GM21528 (cell line): ENCODE measurements around the gene SMCP.

ENCODE experiments used
- ATAC-seq: cut with Tn5 transposase; IDR thresholded peaks from one replicate; pipeline ENCODE4 v1.9.1; 2021; ENCODE audit warnings: mild to moderate bottlenecking, moderate library complexity; ENCODE audit not compliant: unreplicated experiment, low FRiP score

SMCP gene

GRCh38 chr1:152878042-152878441, at the start of gene SMCP:
SMCP (plus strand) TSS chr1:152878322; CDS start chr1:152884423, 6,101 bp downstream.
- no peak for ATAC-seq

- ATAC-seq: no peak
Observed at GRCh38 chr1:152836870-152837269, 41.3 kb upstream of the SMCP start.

- ATAC-seq: no peak
Observed at GRCh38 chr1:152842556-152842955, 35.6 kb upstream of the SMCP start, which contains the start of gene LCE6A. LCE6A (plus strand) TSS chr1:152842856; CDS start chr1:152843521, 665 bp downstream.

- ATAC-seq: no peak
Observed at GRCh38 chr1:152855661-152856060, 22.5 kb upstream of the SMCP start.

GRCh38 chr1:152858062-152858461, 20.1 kb upstream of the SMCP start:
- no peak for ATAC-seq

GRCh38 chr1:152859696-152860095, 18.4 kb upstream of the SMCP start, which contains the start of gene LCE7A:
LCE7A (plus strand) TSS chr1:152859996; CDS start chr1:152860698, 702 bp downstream.
- no peak for ATAC-seq

- ATAC-seq: no peak
Observed at GRCh38 chr1:152860129-152860528, 18.0 kb upstream of the SMCP start.

GRCh38 chr1:152861374-152861773, 16.7 kb upstream of the SMCP start:
- no peak for ATAC-seq

GRCh38 chr1:152864443-152864842, 13.7 kb upstream of the SMCP start:
- no peak for ATAC-seq

- no peak for ATAC-seq
Observed at GRCh38 chr1:152866321-152866720, 11.8 kb upstream of the SMCP start.

GRCh38 chr1:152869808-152870419, 8.2 kb upstream of the SMCP start:
- ATAC-seq: no peak

GRCh38 chr1:152870831-152871730, 7.0 kb upstream of the SMCP start:
- ATAC-seq: no peak

GRCh38 chr1:152871731-152872126, 6.4 kb upstream of the SMCP start:
- no peak for ATAC-seq

GRCh38 chr1:152873495-152873894, 4.6 kb upstream of the SMCP start:
- ATAC-seq: no peak

GRCh38 chr1:152876827-152877226, 1.3 kb upstream of the SMCP start:
- ATAC-seq: no peak

- ATAC-seq: no peak
Observed at GRCh38 chr1:152879559-152880198, 1.6 kb downstream of the SMCP start.

GRCh38 chr1:152880316-152880715, 2.2 kb downstream of the SMCP start:
- no peak for ATAC-seq

- ATAC-seq: no peak
Observed at GRCh38 chr1:152880907-152881306, 2.8 kb downstream of the SMCP start.

GRCh38 chr1:152884085-152884484, 6.0 kb downstream of the SMCP start:
- no peak for ATAC-seq

GRCh38 chr1:152884506-152884905, 6.4 kb downstream of the SMCP start:
- no peak for ATAC-seq

- no peak for ATAC-seq
Observed at GRCh38 chr1:152884966-152885624, 7.0 kb downstream of the SMCP start.
